AG09309 (cell line): ENCODE data around the gene CTTN.

ENCODE experiments used
- DNase-seq: peaks from one replicate; pipeline ENCODE4 v3.0.0-alpha.2; 2010; ENCODE audit warnings: low read depth
- H3K4me3 ChIP-seq: 2 replicates; pipeline ENCODE4 v1.5.1; 2011; ENCODE audit warnings: mild to moderate bottlenecking, low read depth, low read length, moderate library complexity; ENCODE audit not compliant: control insufficient read depth
- TF ChIP-seq, protein P1 (sequence below): IDR thresholded peaks from 2 replicates; pipeline ENCODE4 v1.5.1; 2011; ENCODE audit warnings: mild to moderate bottlenecking, low read depth, low read length, inconsistent platforms; ENCODE audit not compliant: insufficient read depth, control insufficient read depth; ENCODE audit errors: missing control alignments

CTTN gene

DNA sequence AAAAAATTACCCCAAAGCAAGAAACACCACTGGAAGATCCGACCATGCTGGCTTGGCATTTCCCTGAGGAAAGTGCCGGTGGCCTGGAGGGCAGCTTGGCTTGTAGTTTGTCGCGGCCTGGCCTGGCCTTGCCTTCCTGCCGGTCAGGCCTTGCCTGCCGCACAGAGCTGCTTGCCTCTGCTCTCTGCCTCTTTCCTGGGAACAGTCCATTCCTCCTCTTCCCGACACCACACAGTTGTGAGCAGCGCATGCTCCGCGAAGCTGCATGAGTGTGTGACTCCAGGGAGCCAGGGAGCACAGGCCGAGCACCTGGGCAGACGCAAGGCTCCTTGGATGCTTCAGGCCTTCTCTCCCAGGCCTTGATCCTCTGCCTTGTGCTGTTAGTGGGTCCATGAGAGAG lies 19.8 kb downstream of the CTTN start:
- TF ChIP-seq, protein P1, sequence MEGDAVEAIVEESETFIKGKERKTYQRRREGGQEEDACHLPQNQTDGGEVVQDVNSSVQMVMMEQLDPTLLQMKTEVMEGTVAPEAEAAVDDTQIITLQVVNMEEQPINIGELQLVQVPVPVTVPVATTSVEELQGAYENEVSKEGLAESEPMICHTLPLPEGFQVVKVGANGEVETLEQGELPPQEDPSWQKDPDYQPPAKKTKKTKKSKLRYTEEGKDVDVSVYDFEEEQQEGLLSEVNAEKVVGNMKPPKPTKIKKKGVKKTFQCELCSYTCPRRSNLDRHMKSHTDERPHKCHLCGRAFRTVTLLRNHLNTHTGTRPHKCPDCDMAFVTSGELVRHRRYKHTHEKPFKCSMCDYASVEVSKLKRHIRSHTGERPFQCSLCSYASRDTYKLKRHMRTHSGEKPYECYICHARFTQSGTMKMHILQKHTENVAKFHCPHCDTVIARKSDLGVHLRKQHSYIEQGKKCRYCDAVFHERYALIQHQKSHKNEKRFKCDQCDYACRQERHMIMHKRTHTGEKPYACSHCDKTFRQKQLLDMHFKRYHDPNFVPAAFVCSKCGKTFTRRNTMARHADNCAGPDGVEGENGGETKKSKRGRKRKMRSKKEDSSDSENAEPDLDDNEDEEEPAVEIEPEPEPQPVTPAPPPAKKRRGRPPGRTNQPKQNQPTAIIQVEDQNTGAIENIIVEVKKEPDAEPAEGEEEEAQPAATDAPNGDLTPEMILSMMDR: no peak
- DNase-seq: no peak
- no peak overlapping the region for H3K4me3 ChIP-seq

DNA sequence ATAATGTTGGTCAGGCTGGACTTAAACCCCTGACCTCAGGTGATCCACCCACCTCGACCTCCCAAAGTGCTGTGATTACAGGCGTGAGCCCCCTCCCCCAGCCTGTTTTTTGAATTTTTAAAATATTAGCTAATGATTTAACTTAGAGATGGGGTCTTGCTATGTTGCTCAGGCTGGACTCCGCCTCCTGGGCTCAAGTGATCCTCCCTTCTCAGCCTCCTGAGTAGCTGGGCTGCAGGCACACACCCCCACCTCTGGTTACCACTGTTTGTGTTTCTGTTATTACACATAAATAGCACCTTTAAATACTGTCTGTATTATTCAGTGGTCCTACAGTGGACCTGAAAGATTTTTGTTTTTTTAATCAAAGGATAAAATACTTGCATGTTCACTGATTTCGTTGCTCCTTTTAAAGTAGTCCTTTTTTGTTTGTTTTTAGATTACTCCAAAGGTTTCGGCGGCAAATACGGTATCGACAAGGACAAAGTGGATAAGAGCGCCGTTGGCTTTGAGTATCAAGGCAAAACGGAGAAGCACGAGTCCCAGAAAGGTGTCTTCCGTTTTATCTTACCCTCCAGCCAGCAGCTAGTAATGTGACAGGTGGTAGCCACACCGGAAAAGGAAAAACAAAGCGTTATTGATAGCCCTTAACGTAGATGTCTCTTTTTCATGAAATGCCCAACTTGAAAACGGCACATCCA lies 21.1 kb downstream of the CTTN start:
- TF ChIP-seq, protein P1: no peak
- no peak for DNase-seq
- H3K4me3 ChIP-seq: no peak overlapping the region

DNA sequence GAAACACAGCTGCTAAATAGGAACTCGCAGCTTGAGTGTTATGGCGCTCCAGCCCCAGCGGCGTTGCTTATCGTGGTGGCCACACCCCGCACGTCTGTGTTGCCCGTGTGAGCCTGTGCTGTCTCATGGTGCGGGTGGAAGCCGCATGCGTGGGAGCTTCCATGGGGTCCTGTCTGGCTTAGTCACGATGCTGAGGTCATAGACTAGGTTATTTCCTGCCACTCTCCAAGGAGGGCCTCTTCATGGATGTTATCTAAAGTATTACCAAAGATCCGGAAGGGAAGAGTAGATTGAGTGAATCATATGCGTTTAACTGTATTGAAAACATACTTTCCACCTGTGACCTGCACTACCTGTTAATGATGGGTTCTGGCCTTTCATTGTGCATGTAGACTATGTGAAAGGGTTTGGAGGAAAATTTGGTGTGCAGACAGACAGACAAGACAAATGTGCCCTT lies 21.7 kb downstream of the CTTN start:
- DNase-seq: no peak
- TF ChIP-seq, protein P1: no peak
- no peak overlapping the region for H3K4me3 ChIP-seq

DNA sequence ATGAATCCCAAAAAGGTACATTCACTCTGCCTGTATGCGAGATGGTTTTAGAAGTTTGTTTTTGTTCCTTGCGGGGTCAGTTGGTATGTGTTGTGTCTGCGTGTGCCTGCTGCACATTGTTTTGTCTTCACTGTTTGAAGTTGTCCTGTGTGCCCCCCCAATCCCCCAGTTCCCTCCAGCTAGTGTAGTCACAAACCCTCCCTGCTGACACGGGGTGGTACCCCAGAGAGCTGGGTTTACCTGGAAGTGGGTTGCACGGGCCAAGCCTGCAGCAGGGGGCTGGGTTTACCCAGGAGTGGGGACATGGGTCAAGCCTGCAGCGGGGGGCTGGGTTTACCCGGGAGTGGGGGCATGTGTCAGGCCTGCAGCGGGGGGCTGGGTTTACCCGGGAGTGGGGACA lies 22.2 kb downstream of the CTTN start:
- no peak overlapping the region for H3K4me3 ChIP-seq
- no peak for DNase-seq
- TF ChIP-seq, protein P1: no peak

DNA sequence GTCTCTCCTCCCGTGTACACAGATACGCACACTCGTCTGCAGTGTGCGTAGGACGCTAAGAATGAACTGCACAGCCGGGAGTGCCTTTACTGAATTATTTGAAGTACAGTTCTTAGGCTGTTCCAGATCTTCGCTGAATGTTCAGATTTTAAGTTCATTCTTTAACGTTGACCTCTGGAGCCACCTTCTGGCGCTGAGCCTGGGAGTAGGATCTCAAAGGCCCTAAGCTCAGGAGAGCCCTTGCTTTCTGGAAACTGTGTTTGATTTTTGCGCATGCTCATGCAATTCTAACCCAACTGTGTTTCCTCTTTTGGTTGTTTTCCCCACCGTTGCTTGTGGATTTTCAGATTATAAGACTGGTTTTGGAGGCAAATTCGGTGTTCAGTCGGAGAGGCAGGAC lies 22.8 kb downstream of the CTTN start:
- no peak for DNase-seq
- TF ChIP-seq, protein P1: no peak
- H3K4me3 ChIP-seq: no peak overlapping the region

DNA sequence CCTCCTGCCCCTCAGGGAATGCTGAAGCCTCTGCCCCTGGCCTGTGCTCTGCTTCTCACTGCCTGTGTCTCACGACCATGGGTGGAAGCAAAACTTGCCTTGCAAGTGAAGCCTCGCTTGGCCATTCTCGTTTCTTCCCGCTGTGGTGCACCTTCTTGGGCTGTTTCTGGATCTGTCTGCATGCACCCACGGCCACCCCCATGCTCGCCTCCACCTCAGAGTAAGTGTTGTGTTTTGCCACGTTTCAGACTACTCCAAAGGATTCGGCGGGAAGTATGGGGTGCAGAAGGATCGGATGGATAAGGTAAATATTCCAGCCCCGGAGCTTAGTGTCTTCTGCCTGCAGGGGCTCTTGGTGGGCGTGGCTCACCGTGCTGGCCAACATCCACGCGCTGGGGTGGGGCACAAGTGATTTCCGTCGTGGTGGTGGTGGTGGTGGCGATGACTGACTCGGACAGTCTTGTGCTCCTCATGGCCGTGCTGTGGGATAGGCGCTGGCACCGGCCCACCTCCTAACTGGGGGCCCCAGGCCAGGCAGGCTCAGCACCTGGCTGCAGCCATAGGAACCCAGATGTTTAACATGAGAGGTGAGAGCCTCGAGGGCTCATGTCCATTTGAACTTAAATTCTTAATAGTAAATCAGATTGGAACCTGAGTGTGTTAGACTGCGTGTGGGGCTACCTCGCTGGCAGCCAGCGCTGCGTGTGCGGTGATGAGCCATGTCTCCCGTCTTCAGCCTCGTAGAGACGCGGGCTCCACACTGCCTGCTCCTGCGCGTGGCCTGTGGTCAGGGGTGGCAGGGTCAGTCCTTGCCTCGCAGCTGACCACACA lies 24.6 kb downstream of the CTTN start:
- no peak for DNase-seq
- no peak overlapping the region for H3K4me3 ChIP-seq
- TF ChIP-seq, protein P1: no peak
